Testis (tissue), 2 donors: ENCODE results near the gene HYLS1.

Experiments
- POLR2A ChIP-seq: fragments of 450-650 bp; IDR thresholded peaks from one replicate; pipeline ENCODE4 v1.6.1; 2017; ENCODE audit warnings: antibody characterized with exemption, mild to moderate bottlenecking, moderate library complexity
- TF ChIP-seq, protein P1 (sequence below), 3 experiments: fragments of 450-650 bp in 2 of 3; fragments of 200-600 bp in 1 of 3; sonication (generic) in 1 of 3; IDR thresholded peaks; one replicate each; pipeline ENCODE4 v1.5.1; 2016 to 2019; ENCODE audit warnings: antibody characterized with exemption in 3 of 3, mild to moderate bottlenecking in 2 of 3, moderate library complexity in 1 of 3

DNA sequence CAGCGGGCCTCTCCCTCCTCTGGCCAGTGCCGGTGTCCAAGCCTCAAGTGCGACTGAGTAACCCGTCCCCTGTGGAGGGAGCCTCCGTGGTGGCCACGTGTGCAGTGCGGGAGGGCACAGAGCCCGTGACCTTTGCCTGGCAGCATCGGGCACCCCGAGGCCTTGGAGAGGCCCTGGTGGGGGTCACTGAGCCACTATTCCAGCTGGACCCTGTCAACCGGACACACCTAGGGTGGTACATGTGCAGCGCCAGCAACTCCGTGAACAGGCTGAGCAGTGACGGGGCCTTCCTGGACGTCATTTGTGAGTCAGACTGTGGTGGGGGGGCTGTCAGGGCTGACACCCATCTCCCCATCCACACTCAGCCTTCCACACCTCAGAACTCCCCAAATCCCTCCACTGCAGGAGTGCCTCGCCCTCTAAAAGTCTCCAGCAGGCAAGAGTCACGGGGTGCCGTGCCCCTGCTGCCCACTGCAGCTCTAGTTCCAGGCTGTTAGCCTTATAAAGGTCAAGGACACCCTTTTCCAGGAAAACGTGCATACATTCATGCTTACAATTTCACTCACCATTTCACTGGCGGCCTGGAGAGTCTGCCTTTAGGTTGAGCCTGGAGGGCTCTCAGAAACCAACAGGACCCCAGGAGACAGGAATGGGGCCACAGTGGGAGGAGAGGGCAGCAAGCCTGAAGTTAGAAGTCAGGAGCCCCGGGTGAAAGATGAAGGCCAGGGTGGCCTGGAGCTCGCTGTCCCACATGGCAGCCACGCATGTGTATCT lies 61.0 kb downstream of the HYLS1 start:
- TF ChIP-seq, protein P1, sequence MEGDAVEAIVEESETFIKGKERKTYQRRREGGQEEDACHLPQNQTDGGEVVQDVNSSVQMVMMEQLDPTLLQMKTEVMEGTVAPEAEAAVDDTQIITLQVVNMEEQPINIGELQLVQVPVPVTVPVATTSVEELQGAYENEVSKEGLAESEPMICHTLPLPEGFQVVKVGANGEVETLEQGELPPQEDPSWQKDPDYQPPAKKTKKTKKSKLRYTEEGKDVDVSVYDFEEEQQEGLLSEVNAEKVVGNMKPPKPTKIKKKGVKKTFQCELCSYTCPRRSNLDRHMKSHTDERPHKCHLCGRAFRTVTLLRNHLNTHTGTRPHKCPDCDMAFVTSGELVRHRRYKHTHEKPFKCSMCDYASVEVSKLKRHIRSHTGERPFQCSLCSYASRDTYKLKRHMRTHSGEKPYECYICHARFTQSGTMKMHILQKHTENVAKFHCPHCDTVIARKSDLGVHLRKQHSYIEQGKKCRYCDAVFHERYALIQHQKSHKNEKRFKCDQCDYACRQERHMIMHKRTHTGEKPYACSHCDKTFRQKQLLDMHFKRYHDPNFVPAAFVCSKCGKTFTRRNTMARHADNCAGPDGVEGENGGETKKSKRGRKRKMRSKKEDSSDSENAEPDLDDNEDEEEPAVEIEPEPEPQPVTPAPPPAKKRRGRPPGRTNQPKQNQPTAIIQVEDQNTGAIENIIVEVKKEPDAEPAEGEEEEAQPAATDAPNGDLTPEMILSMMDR (IDR thresholded peaks at IDR 0.05) = no peak
- no peak for TF ChIP-seq POLR2A
